NCI-H748 (cell line): Measurements from ENCODE around the gene SMCO2.
A peak's percentile ranks its signal among the peaks of the same experiment; 100 is the strongest.

Experiments
- DNase-seq: peaks from one replicate; lab custom pipeline; 2025; ENCODE audit not compliant: unreplicated experiment; lab: John Stamatoyannopoulos, UW

Gene SMCO2

DNA sequence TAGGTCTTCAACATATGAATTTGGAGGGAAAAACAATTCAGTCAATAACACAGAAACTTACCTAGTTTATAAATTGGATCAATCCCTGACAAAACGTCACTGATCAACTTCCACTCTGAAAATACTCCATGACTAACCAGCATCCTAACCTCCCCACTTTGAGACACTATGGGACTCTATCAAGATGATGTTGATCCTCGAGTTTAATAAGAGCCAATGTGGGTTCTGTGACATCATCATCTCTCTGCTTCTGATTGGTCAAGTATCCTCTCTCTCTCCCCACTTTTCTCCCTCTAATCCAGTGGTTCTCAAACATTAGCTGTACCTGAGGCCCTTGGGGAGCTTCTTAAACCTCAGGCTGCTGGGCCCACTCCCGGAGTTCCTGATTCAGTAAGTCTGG is at the start of gene SMCO2:
TSS of gene SMCO2 (plus strand) at position 301 of the 400 bp plus-strand sequence. CDS start 23,896 bp downstream, outside the sequence.
- DNase-seq: no peak

DNA sequence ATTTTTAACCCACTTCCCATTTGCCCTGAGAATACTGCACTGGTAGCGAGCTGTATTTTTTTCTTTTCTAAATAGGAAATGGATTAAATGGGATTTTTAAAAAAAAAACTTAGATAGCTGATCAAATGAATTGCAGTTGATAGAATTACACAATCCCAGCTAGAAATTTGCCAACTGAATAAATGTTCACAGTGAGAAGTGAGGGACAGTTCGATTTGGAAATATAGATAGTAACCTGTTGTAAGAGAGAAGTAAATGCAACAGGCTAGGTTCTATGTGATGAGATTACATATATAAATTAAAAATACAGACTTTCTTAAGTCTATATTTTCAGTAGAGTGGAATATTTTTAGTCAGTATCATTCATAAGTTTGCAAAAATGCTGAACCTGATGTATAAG is 48.1 kb upstream of the SMCO2 start:
- DNase-seq: no peak

DNA sequence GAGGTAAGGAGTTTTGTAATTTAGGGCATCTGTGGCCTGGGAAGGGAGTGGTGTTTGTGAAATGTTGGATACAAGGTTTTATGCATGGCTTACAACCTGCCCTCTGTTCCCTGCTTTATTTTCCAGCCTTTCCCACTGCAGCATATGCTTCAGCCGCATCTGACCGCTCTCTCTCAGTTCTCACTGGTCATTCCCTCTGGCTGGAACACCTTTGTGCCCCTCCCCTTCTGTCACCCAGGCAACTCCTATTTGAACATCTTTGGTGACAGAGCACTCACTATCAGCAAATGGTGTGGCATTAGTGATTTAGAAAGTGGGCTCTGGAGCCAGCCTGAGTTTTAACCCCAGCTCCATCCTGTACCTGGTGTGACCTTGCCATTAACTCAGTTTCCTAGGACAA is 47.5 kb upstream of the SMCO2 start:
- DNase-seq: no peak

DNA sequence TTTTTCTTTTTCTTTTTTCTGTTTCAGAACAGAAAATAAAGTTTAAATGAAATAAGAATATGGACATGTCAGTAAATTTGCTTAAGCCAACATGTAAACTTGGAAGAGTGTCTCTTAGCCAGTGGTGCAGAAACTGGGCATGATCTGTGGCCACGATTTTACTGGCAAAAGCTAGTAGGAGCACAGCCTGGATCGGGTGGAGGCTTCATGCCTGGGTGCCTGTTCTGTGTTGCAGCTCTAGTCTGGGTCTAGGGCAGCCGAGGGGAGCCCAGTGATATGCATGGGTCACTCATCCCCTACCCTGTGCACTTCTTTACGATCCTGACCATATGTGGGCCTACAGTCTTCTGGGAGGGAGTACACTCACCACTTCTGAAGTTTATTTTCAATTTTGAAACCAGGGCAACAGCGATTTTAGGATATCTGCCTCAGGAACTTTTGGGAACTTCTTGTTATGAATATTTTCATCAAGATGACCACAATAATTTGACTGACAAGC is 45.6 kb upstream of the SMCO2 start:
- no peak for DNase-seq

DNA sequence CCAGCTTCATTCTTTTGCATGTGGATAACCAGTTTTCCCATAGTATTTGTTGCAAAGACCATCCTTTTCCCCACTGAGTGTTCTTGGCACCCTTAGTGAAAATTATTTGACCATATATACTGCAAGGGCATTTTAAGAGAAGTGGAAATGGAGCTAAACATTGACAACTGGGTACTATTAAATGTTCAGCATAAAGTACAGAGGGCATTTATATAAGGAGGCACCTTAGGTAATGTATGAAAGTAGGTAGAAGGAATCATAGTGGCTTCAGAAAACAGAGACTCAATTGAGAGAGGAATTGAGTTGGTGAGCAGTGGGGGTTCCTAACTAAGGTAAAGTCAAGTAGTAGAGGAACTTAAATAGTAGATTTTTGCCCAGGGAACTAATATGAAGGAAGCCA is 34.5 kb upstream of the SMCO2 start:
- no peak for DNase-seq

DNA sequence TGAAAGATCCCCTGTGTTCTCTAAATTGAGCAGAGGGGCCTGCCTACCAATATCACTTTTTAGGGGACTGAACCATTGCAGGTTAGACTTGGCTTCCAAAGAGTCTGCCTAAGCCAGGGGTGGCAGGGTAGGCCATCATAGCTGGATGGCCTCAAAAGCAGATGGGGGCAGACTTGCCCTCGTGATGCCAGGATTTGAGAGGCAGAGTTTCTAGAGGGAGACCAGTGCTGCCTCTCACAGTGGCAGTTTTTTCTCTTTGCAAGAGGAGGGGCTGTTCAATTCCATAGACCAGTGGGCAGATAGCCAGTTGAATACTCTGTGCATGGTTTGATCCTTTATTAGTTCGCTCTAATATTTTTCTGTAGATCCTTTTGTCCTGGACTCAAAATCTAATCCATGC is 23.8 kb upstream of the SMCO2 start:
- DNase-seq: no peak

DNA sequence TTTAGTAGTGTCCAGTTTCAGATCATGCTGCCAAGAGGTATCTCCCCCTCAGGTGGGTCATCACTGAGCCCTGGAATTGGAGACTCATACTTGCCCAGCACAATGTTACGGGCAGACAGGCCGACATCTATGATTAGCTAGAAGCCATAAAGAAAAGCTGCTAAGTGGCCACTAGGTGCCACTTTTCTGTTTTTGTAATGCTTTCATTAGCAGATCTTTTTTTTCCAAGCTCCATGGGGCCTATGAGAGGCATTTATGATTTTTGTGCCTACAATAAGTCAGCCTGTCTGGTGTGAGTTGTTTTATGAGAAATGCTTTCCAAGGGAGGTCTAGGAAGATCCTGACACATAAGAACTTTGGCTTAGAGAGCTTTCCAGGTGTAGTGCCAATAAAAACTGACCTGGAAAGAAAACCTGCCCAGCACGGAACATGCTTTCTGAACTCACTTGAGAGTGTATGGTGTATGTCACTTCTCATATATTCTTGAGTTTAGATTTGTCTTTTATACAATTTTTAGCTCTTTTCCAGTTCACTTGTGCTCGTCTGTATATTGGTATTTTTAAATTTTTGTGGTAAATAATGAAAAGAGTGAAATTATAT is 21.8 kb upstream of the SMCO2 start:
- peak; percentile 17 for DNase-seq

DNA sequence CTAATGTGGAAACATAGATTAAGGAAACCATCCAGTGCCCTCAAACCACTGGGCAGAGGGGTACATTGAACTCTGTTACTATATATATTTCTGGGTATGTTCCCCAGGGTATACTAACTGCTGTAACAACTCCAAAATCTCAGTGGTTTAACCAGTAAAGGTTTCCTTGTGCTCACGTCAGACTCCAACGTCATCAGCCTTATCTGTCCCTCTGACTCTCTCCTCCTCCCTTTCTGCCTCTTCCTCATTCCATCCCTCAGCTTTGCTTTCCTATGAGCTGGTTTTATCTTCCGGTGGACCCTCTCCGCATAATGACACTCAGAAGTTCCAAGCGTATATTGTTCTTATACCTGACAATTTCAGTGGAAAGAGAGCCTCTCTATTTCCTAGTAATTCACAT is 21.2 kb upstream of the SMCO2 start:
- no peak for DNase-seq

DNA sequence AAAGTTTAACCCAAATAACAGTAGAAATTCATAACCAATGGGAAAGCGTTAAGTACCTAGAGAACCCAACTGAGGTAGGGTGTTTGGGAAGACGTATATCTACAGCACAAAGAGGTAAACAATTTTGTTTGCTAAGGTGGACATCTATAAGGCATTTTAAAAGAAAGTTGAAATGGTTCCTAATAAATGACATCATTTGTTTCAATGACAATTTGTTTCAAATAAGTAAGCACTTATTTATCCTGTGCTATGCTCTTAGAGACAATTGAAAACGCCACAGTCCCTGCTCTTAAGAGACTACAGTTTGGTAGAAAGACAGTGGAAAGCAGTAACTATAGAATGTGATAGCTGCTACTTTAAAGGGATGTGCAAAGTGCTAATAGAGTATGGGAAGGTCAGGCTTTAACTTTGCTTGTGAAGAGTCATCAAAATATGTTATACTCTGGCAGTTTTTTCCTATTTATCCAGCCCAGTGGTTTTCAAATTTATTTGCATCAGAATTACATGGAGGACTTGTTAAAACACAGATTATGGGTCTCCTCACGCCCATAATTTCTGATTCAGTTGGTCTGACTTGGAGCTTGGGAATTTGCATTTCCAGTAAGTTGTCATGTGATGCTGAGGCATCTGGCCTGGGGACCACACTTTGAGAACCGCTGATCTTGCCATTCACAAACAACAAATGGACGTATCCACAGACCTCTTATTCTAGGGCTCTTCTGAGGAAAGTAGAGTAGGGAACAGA is 19.6 kb upstream of the SMCO2 start:
- DNase-seq: no peak

DNA sequence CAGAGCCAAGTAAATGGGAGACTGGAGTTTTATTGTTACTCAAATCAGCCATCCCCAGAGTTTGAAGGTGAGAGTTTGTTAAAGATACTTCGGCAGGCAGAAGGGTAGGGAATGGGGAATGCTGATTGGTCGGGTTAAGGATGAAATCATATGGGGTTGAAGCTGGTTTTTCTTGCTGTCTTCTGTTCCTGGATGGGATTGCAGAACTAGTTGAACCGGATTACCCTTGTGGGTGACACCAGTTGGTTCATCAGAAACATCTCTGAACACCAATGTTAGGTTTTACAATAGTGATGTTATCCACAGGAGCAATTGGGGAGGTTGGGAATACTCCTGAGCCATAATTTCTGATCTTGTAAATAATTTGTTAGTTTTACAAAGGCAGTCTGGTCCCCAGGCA is 18.7 kb upstream of the SMCO2 start:
- DNase-seq: no peak

DNA sequence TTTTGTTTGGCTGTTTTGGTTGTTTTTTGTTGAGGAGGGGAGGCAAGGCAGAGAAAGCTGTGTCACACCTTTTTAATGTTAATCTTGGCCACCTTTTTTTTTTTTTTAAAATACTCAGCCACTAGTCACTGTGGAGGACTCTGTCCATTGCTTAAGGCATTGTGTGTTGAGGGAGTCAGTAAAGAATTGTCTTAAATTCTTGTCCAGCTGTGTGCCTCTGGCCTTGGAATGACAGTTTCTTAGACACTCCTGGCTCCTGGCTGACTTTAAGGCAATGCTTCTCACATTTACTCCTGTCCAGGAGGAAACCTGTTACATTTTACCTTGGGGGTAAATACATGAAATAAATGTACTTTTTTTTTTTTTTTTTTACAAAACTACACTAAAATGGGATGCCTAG is 18.1 kb upstream of the SMCO2 start:
- DNase-seq: no peak

DNA sequence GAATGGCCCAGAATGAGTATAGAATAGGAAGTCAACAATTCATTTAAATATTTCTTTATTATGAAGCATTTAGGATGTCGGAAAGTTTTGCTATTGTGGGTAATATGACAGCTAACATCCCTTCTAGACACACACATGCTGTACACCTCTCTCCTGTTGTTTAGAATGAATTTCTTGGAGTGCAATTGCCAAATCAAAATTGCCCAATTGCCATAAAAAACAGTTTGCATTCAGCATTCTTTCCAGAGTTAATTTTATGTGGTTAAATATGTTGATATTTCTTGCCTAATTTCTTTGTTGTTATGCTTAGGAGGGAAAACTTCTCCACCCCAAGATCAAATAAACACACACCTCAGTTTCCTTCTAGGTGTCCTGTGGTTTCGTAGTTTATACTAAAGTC is 16.9 kb upstream of the SMCO2 start:
- DNase-seq: no peak

DNA sequence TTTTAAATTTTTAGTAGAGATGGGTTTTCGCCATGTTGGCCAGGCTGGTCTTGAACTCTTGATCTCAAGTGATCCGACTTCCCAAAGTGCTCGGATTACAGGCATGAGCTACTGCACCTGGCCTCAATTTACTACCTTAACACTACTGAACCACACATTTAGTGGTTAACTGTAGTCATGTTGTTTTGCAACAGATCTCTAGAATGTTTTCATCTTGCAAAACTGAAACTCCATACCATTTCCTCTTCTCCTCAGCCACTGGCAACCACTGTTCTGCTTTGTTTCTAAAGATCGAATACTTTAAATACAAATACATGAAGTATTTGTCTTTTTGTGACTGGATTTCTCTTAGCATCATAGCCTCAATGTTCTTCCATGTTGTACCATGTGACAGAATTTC is 15.4 kb upstream of the SMCO2 start:
- DNase-seq: no peak

DNA sequence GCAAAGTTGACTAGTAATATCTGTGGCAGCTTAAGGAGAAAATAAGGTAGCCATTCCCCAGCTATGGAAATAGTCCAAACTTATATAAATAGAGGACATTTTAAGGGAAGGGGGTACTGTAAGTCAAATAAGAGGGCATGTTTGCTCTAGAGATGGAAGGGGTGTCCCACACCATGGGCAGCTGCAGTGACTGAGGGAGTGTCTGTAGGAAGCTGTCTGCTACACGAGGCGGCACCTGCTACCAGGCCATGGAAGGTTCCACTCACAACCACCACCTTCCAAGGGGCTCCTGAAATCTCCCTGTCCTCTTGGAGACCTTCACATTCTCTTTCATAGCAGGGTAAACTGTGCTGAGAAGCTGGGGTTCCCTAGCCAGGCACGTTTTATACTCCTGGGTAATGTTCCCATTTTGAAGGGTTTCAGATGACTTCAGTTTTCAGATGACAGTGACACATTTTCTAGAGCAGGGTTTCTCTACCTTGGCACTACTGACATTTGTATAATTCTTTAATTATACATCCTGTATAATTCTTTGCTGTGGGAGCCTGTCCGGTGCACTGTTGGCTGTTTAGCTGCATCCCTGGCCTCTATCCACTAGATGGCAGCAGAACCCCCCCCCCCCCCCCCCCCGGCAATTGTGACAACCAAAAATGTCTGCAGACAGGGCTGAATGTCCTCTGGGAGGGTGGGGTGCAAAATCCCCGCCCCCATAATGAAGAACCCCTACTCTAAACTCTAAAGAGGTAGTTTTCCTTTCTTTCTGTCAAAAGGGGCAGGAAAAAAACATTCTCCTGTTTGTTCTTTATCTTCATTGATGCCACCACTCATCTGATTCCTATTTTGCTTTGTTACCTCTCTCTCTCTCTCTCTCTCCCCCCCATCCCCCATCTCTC is 11.6 kb upstream of the SMCO2 start:
- no peak for DNase-seq

DNA sequence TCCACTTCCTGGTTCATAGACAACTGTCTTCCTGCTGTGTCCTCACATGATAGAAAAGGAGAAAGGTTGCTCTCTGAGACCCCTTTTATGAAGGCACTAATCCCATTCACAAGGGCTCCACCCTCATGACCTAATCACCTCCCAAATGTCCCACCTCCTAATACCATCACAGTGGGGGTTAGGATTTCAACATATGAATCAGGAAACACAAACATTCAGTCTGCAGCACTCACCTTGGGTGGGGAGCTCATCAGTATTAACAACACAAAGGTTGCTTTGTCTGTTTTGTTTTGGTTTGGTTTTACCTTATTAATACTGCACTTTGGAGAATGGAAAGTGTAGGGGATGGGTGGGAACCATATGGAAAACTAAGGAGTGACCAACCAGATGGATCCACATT is 10.5 kb upstream of the SMCO2 start:
- DNase-seq: peak; percentile 23

DNA sequence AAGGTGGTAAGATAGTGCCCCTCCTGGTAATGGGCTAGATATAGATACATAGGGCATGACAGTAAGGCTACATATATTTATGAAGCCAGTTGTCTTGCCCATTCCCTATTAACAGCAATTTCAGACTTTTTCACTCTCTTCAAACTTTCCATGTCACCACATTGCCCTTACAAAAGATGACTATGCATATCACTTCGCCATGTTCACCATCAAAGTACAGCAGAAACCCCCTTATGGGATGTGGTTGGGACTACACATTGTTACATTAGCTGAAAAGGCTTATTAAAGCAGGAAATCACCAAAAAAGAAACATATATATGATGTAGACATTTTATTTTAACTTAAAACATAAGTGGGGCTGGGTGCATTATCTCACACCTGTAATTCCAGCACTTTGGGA is 9.8 kb upstream of the SMCO2 start:
- no peak for DNase-seq

DNA sequence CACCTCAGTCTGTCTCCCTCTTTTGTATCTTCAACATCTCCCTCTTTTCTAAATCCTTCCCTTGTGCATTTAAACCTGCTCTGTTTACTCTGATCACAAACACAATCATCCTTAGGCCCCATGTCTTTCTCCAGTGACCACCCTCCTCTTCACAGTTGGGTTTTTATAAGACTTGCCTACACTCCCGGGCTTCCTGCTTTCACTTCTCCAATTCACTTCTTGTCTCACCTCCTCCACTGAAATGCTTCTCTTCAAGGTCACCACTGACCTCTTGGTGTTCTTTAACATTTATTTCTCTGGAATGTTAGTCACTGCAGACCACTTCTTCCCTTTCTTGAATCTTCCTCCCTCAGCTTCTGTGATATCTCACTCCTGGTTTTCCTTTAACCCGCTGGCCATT is 8.7 kb upstream of the SMCO2 start:
- no peak for DNase-seq

DNA sequence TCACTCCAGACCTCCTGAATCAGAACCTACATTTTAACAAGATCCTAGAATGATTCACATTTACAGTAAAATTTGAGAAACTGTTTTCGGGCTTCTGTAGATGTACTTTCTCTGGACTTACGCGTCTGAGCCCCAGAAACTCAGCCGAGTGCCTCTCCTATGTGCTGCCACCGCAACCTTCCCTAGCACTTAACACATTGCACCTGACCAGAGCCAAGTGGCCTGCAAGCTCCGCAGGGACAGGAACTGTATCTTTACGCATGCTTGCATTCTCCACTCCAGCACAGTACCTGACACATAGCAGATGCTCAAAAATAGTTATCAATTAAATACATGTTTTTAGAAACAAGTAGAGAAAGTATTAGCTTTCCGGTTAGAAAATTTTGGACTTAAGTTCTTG is 1.2 kb downstream of the SMCO2 start:
- no peak for DNase-seq

DNA sequence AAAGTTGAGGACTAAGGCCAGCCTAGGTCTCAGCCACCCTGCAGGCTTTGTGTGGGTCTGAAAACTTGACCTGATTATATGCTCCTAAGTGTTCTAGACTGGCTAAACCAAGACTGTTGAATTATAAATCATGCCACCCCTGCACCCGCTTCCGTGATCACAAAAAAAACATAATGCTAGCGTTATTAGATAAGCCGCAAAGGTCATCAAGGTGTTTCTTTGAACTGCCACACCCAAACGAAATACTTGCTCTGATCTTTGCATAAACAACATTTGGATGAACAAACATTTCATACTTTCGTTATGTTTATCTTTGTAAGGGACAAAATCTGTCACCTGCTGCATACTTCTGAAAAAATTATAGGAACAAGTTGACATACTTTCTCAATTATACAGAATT is 2.5 kb downstream of the SMCO2 start:
- no peak for DNase-seq

DNA sequence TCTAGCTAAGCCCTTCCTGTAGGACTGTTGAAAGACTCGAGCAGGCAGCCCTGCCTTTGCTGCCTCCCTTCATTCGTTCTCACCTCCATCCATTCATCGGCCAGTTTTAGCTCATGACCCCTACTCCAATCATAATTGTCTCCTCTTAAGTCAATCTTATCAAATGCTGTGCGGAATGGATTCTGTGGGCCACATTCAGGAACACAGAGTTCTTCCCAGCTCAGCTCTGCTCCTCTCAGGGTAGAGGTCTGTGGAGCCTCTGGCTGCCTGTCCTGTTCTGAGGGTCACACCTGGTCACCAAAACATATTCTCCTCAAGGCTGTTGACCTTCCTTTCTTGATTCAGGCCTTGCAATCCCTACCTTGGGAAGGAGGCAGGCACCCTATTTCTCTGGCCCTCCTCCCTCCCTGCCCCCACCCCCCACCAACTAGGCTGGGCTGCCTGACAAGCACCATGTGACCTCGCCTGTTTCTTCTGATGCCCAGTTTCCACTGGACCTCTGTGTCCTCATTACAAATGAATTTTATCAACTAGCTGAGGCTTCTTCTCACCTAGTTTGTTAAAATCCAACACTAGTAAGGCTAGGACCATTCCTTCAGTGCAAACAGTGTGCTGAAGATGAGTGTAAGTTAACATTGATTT is 3.5 kb downstream of the SMCO2 start:
- DNase-seq: no peak

DNA sequence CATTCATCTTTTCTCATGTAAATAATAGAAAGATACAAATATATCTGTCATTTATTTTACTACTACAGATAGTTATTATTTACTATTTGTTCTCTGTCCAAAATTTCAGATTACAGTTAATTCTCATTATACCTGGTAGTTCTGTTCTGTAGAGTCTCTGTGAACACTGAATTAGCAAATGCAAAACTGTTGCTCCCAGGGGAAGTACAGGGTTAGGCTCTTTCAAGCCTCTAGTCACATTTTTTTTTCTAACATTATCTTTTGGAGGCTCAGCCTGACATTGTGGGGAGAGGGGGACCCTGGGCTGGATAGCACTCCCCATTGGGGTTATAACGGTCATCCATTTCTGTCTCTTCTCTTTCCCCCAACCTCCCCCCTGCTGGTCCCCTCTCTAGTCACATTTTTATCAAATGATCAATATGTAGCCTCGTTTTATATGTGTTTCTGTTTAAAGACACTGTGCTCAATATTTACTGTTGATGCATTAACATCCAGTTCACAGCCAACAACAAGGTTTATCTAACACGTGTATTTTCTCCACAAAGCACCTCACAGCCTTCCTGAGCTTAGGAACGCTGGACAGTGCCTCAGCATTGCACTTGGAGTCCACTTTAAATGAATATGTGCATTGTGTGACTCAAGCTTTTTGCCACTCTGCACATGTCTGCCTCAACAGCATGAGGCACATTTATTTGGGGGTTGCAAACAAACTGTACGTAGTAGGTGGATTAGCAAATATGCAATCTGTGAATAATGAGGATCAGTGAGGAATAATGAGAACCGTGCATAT is 4.7 kb downstream of the SMCO2 start:
- DNase-seq: no peak
